Measurements from ENCODE around the gene IL2RA. TPM values are rescaled to one million over a fixed set of nuclear protein-coding genes. Genes with fewer than 3 reads are reported as not detected.
"Not testable (repeated sequence)": the region's sequence is repeated elsewhere in the genome, so short reads cannot be mapped to it uniquely, and the experiment has no call there.

IL2RA gene
- total RNA-seq, 4 donors from 2014 or later: 0.15 to 0.28 TPM; not detected in 2

DNA sequence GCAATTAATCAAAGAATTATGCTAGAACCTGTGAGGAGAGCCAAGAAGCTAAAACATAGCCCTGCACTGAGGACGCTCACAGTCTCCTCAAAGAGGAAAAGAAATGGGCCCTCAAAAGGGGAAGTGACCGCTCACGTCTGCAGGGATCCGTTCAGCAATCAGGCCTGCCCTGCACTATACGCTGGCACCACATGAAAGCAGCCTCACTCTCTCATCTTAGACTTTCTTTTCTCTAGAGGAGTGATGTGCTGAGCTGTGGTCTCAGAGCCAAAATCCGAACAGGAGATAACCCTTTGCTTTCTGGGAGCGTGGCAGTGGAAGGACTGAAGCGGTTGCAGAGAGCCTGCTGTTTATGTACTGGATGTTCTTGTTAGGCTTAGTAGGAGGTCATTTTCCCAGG is 6.3 kb upstream of the IL2RA start:
- H3K4me1 ChIP-seq: no peaks in the 10 kb centered on the region
- H3K36me3 ChIP-seq: no peaks in the 10 kb centered on the region
- H3K4me3 ChIP-seq: no peak overlapping the region
- no peaks in the 10 kb centered on the region for H3K27me3 ChIP-seq
- H3K9me3 ChIP-seq: no peaks in the 10 kb centered on the region
- TF ChIP-seq CTCF (IDR thresholded peaks at IDR 0.05): no peak
- no peak for TF ChIP-seq POLR2A (IDR thresholded peaks at IDR 0.05)
- no peak overlapping the region for H3K27ac ChIP-seq
- DNase-seq: no peak
- intact Hi-C loops (cut with DNase I; ENCODE audit: low total_unique reads): no loop called here

- intact Hi-C loops (cut with DNase I; ENCODE audit: low total_unique reads): no loop called here
- H3K4me1 ChIP-seq: no peaks in the 10 kb centered on the region
- no peaks in the 10 kb centered on the region for H3K9me3 ChIP-seq
- H3K4me3 ChIP-seq: no peak overlapping the region
- no peak for DNase-seq
- H3K36me3 ChIP-seq: no peaks in the 10 kb centered on the region
- H3K27ac ChIP-seq: no peak overlapping the region
- H3K27me3 ChIP-seq: no peaks in the 10 kb centered on the region
- TF ChIP-seq CTCF (IDR thresholded peaks at IDR 0.05) (no peak), POLR2A (IDR thresholded peaks at IDR 0.05) (no peak)
These were observed 5.8 kb upstream of the IL2RA start for GRCh38 chr10:6068006-6068405.

GRCh38 chr10:6067457-6067856 is 5.3 kb upstream of the IL2RA start:
- H3K9me3 ChIP-seq: no peaks in the 10 kb centered on the region
- no peak overlapping the region for H3K4me3 ChIP-seq
- H3K27ac ChIP-seq: no peak overlapping the region
- TF ChIP-seq CTCF (IDR thresholded peaks at IDR 0.05): no peak
- no peak for TF ChIP-seq POLR2A (IDR thresholded peaks at IDR 0.05)
- H3K27me3 ChIP-seq: no peaks in the 10 kb centered on the region
- no peak for DNase-seq
- no peaks in the 10 kb centered on the region for H3K36me3 ChIP-seq
- H3K4me1 ChIP-seq: no peaks in the 10 kb centered on the region
- intact Hi-C loops (cut with DNase I; ENCODE audit: low total_unique reads): no loop called here

GRCh38 chr10:6065835-6066234 is 3.7 kb upstream of the IL2RA start:
- intact Hi-C loops (cut with DNase I; ENCODE audit: low total_unique reads): no loop called here
- peak overlapping the region in 1 of 2 donors; percentile 33 for H3K27ac ChIP-seq
- no peaks in the 10 kb centered on the region for H3K4me1 ChIP-seq
- no peaks in the 10 kb centered on the region for H3K27me3 ChIP-seq
- TF ChIP-seq CTCF (IDR thresholded peaks at IDR 0.05) (no peak), POLR2A (IDR thresholded peaks at IDR 0.05) (no peak)
- no peaks in the 10 kb centered on the region for H3K9me3 ChIP-seq
- no peak for DNase-seq
- H3K4me3 ChIP-seq: no peak overlapping the region
- no peaks in the 10 kb centered on the region for H3K36me3 ChIP-seq

DNA sequence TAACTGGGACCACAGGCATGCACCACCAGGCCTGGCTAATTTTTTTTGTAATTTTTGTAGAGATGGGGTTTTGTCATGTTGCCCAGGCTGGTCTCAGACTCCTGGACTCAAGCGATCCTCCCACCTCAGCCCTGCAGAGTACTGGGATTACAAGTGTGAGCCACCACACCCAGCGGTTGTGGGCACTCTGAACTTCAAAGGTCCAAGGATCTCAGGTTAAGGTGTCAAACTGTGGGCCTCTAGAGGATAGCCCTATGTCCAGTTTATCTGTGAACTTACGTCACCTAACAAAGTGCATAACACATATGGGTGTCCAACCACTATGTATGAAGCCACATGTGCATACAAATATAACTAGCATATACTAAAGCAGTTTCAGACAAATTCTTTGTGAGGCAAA is 3.2 kb upstream of the IL2RA start:
- no peaks in the 10 kb centered on the region for H3K9me3 ChIP-seq
- peak overlapping the region in 1 of 2 donors; percentile 33 for H3K27ac ChIP-seq
- no peaks in the 10 kb centered on the region for H3K27me3 ChIP-seq
- no peak for TF ChIP-seq CTCF (IDR thresholded peaks at IDR 0.05)
- H3K36me3 ChIP-seq: no peaks in the 10 kb centered on the region
- H3K4me1 ChIP-seq: no peaks in the 10 kb centered on the region
- no peak for DNase-seq
- intact Hi-C loops (cut with DNase I; ENCODE audit: low total_unique reads): no loop called here
- H3K4me3 ChIP-seq: no peak overlapping the region

GRCh38 chr10:6064726-6065125 is 2.6 kb upstream of the IL2RA start:
- intact Hi-C loops (cut with DNase I; ENCODE audit: low total_unique reads); H3K4me3 ChIP-seq; H3K36me3 ChIP-seq; H3K9me3 ChIP-seq; H3K27me3 ChIP-seq; DNase-seq; H3K27ac ChIP-seq; H3K4me1 ChIP-seq: not testable (repeated sequence)
